HG03039 (cell line): ENCODE results near the gene ALDH3B1.

Source experiments
- ATAC-seq: cut with Tn5 transposase; IDR thresholded peaks from one replicate; pipeline ENCODE4 v1.9.1; 2021; ENCODE audit warnings: mild to moderate bottlenecking, moderate library complexity; ENCODE audit not compliant: unreplicated experiment

ALDH3B1 gene

GRCh38 chr11:67996622-67997474, 13.3 kb upstream of the ALDH3B1 start:
- no peak for ATAC-seq

DNA sequence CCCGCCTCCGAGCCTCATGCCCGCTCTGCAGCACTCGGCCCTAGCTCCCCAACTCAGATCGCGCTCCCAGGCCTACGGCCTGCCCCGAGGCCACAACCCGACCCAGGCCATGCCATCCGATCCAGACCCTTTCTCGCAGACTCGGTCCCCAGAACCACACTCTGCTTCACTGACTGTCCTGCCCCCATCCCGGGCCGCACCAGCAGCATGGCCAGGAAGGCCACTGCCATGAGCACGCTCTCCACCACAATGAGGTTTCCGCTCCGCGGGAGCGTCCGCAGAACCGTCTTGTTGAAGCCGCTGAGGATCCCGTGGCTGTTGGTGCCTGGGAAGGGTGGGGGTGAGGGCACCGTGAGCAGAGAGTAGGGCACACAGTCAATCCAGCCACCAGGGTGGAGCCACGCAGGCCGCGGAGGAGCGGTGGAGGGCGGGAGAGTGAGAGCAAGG, 12.6 kb upstream of the ALDH3B1 start:
- no peak for ATAC-seq

GRCh38 chr11:67998150-67999045, 11.7 kb upstream of the ALDH3B1 start:
- no peak for ATAC-seq

DNA sequence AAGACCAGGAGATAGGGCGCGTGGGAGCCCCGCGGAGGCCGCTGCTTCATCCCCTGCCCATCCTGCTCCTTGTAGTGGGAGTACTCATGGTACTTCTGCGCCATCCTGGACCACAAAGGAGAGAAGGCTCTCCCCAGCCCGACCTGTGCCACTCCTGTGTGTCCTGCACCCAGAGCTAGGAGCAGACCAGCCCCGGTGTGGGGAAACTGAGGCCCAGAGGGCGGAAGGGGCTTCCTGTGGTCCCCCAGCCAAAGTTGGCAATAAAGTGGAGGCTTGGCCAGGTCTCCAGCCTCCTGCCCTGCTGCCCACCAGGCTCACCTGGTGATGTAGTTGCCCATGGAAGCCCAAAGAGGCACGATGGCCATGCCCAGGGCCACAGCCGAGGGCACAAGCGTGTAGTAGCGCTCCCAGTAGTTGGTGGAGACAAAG, 10.9 kb upstream of the ALDH3B1 start:
- no peak for ATAC-seq

DNA sequence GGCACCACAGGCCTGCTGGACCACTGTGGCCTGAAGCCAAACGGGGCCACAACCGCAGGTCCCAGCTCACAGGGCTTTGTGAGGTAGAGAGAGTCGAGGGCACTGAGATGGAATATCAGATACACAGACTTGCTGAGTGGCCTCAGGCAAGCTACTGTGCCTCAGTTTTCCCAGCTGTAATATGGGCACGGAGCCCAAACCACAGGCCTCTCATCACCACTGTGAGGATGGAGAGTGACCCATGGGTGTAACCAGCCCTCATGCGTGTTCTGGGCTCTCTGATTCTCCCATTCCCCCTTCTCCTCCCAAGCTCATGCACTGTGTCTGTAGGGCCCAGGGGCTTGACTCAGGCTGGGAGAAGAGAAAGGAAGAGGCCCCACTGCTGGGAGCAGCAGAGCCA, 10.4 kb upstream of the ALDH3B1 start:
- no peak for ATAC-seq

GRCh38 chr11:68002575-68002937, 7.6 kb upstream of the ALDH3B1 start:
- ATAC-seq: no peak

DNA sequence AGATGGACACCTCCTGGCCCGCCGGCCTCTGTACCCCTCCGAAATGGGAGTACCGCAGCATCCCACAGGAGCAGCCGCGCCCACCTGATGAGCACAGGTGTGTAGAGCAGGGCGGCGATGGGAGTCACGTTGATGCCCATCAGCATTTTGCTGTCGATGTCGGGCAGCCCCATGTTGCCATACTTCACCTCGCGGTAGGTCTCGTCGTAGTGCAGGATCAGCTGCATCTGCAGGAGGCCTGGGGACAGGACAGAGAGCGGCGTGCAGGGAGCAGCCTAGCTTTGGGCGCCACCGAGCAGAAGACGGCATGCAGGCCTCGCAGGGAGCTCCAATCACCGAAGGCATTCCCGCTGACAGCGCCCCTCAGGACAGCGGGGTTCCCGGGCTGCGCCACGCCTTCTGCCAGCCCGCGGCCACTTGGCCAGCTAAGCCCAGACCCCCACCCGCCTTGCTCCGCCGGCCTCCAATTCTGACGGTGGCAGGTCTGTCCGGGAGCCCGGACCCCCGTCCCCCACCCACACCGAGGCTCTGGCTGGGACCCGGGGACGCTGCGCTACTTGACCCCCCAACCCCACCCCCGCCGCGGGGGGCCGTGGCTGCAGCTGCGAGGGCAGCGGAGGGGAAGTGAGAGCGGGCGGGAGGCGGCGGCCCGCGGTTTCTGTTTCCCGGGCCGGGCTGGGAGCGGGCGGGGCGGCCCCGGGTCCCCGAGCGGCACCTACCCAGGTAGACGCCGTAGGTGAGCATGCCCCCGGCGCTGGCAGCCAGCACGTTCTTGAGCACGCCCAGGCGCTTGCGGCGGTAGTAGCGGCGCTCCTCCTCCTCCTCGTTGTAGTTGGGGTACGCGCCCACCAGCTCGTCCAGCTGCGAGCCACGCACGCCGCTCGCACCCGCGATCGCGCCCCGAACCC, 6.9 kb upstream of the ALDH3B1 start:
- peak; percentile 25 for ATAC-seq

GRCh38 chr11:68003846-68004550, 6.1 kb upstream of the ALDH3B1 start, which contains the start of gene UNC93B1:
UNC93B1 (minus strand) TSS chr11:68004097; CDS start chr11:68004043, 54 bp downstream.
- peak; percentile 45 for ATAC-seq

DNA sequence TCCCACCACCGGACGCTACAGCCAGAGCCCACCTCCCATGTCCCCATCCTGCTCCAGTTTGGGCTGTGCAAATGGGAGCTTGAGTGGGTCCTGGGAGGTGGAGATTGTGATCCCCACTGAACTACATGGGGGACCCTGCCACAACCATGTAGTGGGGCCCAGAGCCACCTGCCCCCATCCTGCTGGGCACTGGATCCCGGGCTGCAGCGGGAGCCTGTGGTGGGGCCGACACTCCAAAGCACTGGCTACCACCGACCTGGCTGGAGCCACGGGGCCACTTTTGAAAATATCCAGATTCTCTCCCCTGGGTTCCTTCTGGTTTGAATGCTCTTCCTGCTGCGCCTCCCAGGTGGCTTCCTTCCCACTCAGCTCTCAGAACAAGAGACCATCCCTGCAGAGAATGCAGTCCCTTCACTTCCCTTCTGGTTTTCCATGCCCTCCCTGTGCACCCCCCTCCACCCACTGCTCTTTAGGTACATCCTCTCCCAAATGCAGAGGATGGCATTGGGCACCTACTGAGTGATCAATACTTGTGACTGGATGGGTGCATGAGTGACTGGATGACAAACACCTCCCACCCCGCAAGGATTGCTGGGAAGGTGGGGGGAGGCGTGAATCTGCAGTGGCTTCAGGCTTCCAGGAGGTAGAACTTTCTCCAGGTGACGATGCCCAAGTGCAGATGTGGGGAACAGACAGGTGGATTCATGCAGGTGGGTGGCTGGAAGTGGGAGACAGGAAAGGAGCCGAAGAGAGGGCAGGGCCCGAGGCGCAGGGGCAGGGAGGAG, 5.4 kb upstream of the ALDH3B1 start:
- no peak for ATAC-seq

DNA sequence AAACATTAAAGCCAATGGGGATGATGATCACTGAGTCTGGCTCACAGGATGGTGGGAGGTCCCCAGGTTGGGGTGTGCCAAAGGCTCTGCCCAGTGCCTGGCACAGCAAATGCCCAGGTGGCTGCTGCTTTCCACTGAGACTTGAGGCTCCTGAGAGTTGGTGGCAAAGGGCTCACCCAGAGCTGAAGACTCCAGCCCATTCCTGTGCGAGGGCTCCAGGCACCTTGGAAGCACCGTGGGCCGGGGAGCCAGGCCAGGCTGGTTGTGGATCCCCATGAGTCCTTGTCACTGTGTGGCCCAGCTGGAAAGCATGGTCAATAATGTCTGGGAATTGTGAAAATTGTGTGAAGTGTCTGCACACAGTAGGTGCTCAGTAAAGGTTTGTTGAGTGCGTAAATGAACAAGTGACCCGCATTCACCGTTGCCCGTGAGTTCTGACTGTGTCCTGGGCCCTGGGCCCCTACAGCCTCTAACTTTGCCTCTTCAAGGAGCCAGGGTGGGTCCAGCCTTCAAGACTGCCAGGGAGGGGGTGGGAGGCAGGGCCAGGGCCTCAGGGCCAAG, 3.4 kb upstream of the ALDH3B1 start:
- no peak for ATAC-seq

GRCh38 chr11:68007498-68008380, 2.4 kb upstream of the ALDH3B1 start:
- no peak for ATAC-seq

GRCh38 chr11:68008381-68009337, 1.5 kb upstream of the ALDH3B1 start:
- ATAC-seq: no peak

GRCh38 chr11:68009391-68010089, 587 bp upstream of the ALDH3B1 start:
- no peak for ATAC-seq

DNA sequence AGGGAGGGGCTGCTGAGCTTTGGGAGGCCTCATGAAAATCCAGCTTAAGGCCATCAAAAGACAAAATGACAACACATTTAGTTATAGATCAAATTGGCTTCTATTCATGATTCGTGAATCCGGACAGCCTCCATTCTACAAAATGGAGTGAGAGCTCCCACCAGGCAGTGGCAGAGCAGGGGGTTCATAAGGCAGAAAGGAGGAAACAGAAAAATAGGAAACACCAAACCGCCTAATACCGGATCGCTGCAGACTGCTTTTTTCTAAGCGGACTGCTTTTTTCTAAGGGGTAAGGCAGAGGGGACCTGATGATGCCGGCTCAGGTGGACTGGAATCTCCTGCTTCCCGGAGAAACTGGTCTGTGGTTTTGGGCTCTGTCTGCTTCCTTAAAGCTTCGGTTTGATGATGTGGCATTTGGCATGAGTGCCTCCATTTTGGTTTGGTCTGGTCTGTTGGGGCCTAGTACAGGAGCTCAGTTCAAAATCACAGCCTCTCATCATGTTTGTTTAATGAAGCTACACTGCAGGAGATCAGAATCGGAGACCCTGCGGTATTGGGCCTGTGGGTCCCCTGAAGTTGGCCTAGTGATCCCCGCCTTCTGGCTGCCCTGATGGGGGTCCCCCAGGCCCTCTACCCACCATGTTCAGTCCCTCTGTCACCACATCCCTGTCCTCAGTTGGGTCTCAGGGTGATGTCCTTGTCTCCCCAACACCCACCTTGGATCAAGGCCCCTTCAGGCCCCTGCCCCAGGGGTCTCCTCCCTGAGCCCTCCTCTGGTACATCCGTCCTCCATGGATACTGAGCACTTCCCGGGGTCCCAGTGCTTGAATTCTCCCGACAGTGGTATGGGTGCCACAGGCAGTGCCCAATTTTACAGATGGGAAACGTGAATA, 1.2 kb downstream of the ALDH3B1 start:
- ATAC-seq: no peak
